ENCODE measurements around the gene EPOP. TPM values are rescaled to one million over a fixed set of nuclear protein-coding genes. Genes with fewer than 3 reads are reported as not detected.

EPOP gene
- total RNA-seq, 1 experiment from 2014 or later: 0.29 TPM

DNA sequence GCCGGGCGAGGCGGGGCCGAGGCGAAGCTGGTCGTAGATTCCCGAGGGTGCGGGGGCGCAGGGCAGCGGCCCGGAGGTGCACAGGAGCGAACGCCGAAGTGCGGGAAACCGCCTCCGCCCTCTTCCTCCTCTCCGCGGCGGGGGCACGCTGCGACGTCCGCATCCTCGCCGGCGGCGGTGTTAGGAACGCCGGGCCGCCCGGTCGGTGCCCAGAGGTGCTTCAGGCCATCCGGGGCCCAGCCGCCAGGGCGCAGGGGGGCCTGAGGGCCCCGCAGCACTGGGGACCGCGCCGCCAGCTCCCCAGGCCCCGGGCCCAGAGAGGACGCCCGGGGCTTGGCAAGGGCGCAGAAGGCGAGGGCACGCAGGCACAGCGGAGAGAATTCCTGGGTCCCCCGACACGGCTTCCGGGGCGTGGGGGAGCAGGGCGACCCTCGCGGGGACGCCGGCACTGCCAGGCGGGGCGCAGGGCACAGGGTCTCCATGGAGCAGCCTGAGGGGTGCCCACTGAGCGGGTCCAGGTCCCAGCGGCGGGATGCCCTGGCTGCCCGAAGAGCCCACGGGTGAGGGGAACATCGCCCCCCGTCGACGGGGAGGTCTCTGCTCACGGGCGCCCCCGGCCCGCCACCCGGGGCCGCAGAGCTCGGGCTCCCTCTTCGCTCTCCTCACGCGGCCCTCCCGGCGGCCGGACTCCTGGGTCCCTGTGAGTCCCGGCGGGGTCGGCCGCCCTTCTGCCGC lies 576 bp downstream of the EPOP start:
- H3K27me3 ChIP-seq (replicated peaks): peaks cover 56% of the 10 kb centered on the region
- no peaks in the 10 kb centered on the region for H3K36me3 ChIP-seq
- peak in 1 of 2 experiments; percentile 12 for DNase-seq (ENCODE audit: low read depth in 1 of 2, low spot score in 2 of 2)
- peaks cover 26% of the 10 kb centered on the region for H3K4me1 ChIP-seq (replicated peaks)
- H3K27ac ChIP-seq: no peak overlapping the region
- peaks cover 5% of the 10 kb centered on the region; the same call in 1 of the 2 replicates for H3K9me3 ChIP-seq (replicated peaks)
- H3K4me3 ChIP-seq: peak overlapping the region; percentile 42

GRCh38 chr17:38673707-38674013 lies 1.1 kb downstream of the EPOP start:
- H3K27me3 ChIP-seq (replicated peaks): peaks cover 61% of the 10 kb centered on the region
- H3K4me1 ChIP-seq (replicated peaks): peaks cover 26% of the 10 kb centered on the region
- no peak overlapping the region for H3K27ac ChIP-seq
- H3K36me3 ChIP-seq: no peaks in the 10 kb centered on the region
- no peak overlapping the region for H3K4me3 ChIP-seq
- DNase-seq (ENCODE audit: low read depth in 1 of 2, low spot score in 2 of 2): no peak
- H3K9me3 ChIP-seq (replicated peaks): peaks cover 5% of the 10 kb centered on the region; the same call in 1 of the 2 replicates

- H3K27ac ChIP-seq: no peak overlapping the region
- H3K27me3 ChIP-seq (replicated peaks): peaks cover 68% of the 10 kb centered on the region
- peaks cover 5% of the 10 kb centered on the region; the same call in 1 of the 2 replicates for H3K9me3 ChIP-seq (replicated peaks)
- peaks cover 26% of the 10 kb centered on the region for H3K4me1 ChIP-seq (replicated peaks)
- no peak overlapping the region for H3K4me3 ChIP-seq
- no peaks in the 10 kb centered on the region for H3K36me3 ChIP-seq
- DNase-seq (ENCODE audit: low read depth in 1 of 2, low spot score in 2 of 2): no peak
These were observed 1.7 kb downstream of the EPOP start for GRCh38 chr17:38672788-38673706.

DNA sequence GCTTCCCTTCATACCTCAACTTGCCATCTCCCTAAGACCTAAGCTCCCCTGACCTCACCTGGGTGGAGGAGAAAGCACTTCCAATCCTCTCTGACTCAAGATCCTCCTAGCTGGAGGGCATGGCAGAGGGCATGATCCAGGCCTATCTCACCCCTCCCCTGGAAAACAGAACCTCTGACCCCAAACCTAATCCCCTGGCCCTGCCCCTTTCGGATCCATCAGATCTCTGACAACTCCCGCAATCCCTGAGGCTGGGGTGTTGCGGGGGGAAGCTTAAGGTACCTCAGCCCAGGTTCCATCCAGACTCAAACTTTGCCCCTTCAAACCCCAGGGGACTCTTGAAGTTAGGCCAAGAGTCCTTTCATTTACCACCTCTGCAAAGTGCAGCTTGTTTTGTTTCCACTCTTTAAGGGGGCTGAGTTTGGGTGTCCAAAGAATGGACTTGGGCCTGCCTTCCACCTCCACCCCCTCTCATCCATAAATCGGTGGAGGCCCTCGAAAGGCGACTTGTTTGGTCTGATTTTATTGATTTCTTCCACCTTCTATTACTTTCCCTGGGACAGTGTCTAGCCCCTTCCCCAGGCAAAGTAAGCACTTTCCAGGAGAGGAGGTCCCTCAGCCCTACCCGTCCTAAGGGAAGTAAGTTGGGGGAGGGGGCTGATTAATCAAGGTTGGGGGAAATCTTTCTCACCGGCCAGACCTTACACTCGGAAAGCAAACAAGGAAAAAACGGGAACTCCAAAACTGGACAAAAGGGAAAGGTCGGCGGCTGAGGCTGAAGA lies 2.6 kb downstream of the EPOP start:
- Histone ChIP-seq H3K27ac (no peak overlapping the region), H3K4me1 (replicated peaks) (peaks cover 24% of the 10 kb centered on the region), H3K36me3 (no peaks in the 10 kb centered on the region), H3K27me3 (replicated peaks) (peaks cover 68% of the 10 kb centered on the region), H3K9me3 (replicated peaks) (peaks cover 5% of the 10 kb centered on the region; the same call in 1 of the 2 replicates), H3K4me3 (no peak overlapping the region)
- DNase-seq (ENCODE audit: low read depth in 1 of 2, low spot score in 2 of 2): no peak

- H3K9me3 ChIP-seq (replicated peaks): peaks cover 5% of the 10 kb centered on the region; the same call in 1 of the 2 replicates
- H3K27me3 ChIP-seq (replicated peaks): peaks cover 55% of the 10 kb centered on the region
- DNase-seq (ENCODE audit: low read depth in 1 of 2, low spot score in 2 of 2): no peak
- H3K4me3 ChIP-seq: no peak overlapping the region
- H3K4me1 ChIP-seq (replicated peaks): peaks cover 11% of the 10 kb centered on the region
- H3K27ac ChIP-seq: no peak overlapping the region
- no peaks in the 10 kb centered on the region for H3K36me3 ChIP-seq
These were observed 5.2 kb downstream of the EPOP start for GRCh38 chr17:38669520-38669919.

DNA sequence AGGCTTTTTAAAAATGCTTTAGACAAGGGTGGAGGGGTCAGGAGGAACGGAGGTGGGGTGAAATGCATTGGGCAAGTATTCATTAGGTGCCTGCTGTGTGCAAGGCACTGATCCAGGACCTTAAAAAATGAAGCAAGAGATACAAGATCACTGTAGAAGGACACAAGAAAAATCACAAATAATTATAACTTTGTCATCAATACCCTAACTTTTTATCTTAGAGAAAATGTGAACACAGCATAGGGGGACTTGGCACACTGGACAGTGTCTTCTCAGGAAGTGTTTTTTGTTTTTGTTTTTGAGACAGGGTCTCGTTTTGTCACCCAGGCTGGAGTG lies 7.0 kb downstream of the EPOP start:
- Histone ChIP-seq H3K4me3 (no peak overlapping the region), H3K4me1 (replicated peaks) (no peaks in the 10 kb centered on the region), H3K27me3 (replicated peaks) (peaks cover 39% of the 10 kb centered on the region), H3K27ac (no peak overlapping the region), H3K36me3 (no peaks in the 10 kb centered on the region), H3K9me3 (replicated peaks) (no peaks in the 10 kb centered on the region)
- DNase-seq (ENCODE audit: low read depth in 1 of 2, low spot score in 2 of 2): no peak

GRCh38 chr17:38667099-38667786 lies 7.5 kb downstream of the EPOP start:
- DNase-seq (ENCODE audit: low read depth in 1 of 2, low spot score in 2 of 2): peak; percentile 55 to 72
- Histone ChIP-seq H3K9me3 (replicated peaks) (no peaks in the 10 kb centered on the region), H3K4me1 (replicated peaks) (no peaks in the 10 kb centered on the region), H3K27ac (no peak overlapping the region), H3K4me3 (no peak overlapping the region), H3K36me3 (no peaks in the 10 kb centered on the region), H3K27me3 (replicated peaks) (peaks cover 35% of the 10 kb centered on the region)

GRCh38 chr17:38663964-38664644 lies 10.7 kb downstream of the EPOP start:
- H3K4me1 ChIP-seq (replicated peaks): no peaks in the 10 kb centered on the region
- no peak overlapping the region for H3K27ac ChIP-seq
- peaks cover 11% of the 10 kb centered on the region for H3K27me3 ChIP-seq (replicated peaks)
- H3K9me3 ChIP-seq (replicated peaks): no peaks in the 10 kb centered on the region
- no peak for DNase-seq (ENCODE audit: low read depth in 1 of 2, low spot score in 2 of 2)
- no peak overlapping the region for H3K4me3 ChIP-seq
- no peaks in the 10 kb centered on the region for H3K36me3 ChIP-seq

DNA sequence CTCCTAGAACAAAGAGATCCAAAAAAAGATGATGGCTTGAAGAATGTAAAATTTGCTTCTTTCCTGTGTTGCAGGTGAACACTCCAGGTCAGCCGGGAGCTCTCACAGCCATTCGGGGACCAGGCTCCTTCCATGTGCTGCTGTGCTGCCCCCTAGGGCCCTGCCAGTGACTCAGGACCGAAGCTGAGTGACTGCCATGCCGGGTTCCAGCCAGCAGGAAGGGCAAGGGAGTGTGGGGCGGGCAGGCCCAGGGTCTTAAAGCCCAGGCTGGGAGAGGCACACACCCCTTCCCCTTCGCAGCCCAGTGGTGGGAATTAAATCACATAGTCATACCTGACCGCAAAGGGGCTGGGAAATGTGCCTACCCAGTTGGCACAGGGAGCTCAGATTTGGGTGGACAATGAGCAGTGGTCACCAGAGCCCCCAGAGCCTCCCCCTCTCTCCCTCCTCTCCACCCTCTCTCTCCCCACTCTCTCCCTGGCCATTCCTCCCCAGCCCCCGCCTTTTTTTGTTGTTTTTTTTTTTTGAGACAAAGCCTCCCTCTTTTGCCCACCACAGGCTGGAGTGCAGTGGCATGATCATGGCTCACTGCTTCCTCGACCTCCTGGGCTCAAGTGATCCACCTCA lies 11.5 kb downstream of the EPOP start:
- no peaks in the 10 kb centered on the region for H3K9me3 ChIP-seq (replicated peaks)
- H3K4me3 ChIP-seq: no peak overlapping the region
- no peaks in the 10 kb centered on the region for H3K36me3 ChIP-seq
- no peaks in the 10 kb centered on the region for H3K4me1 ChIP-seq (replicated peaks)
- H3K27me3 ChIP-seq (replicated peaks): peaks cover 2% of the 10 kb centered on the region; the same call in 1 of the 2 replicates
- H3K27ac ChIP-seq: no peak overlapping the region
- peak in 1 of 2 experiments; percentile 67 for DNase-seq (ENCODE audit: low read depth in 1 of 2, low spot score in 2 of 2)

- H3K4me3 ChIP-seq: no peak overlapping the region
- no peak overlapping the region for H3K27ac ChIP-seq
- peak in 1 of 2 experiments; percentile 10 for DNase-seq (ENCODE audit: low read depth in 1 of 2, low spot score in 2 of 2)
- no peaks in the 10 kb centered on the region for H3K27me3 ChIP-seq (replicated peaks)
- no peaks in the 10 kb centered on the region for H3K36me3 ChIP-seq
- no peaks in the 10 kb centered on the region for H3K9me3 ChIP-seq (replicated peaks)
- no peaks in the 10 kb centered on the region for H3K4me1 ChIP-seq (replicated peaks)
These were observed 14.4 kb downstream of the EPOP start for GRCh38 chr17:38660097-38661025.

GRCh38 chr17:38659415-38659814 lies 15.3 kb downstream of the EPOP start:
- H3K27me3 ChIP-seq (replicated peaks): peaks cover 6% of the 10 kb centered on the region; the same call in 1 of the 2 replicates
- H3K9me3 ChIP-seq (replicated peaks): no peaks in the 10 kb centered on the region
- no peaks in the 10 kb centered on the region for H3K4me1 ChIP-seq (replicated peaks)
- H3K4me3 ChIP-seq: no peak overlapping the region
- no peaks in the 10 kb centered on the region for H3K36me3 ChIP-seq
- no peak overlapping the region for H3K27ac ChIP-seq
- DNase-seq (ENCODE audit: low read depth in 1 of 2, low spot score in 2 of 2): no peak

Data from SJSA1 (cell line).